ENCODE data around the gene SYNRG. TPM values are rescaled to one million over a fixed set of nuclear protein-coding genes. Genes with fewer than 3 reads are reported as not detected.

Gene SYNRG
- total and polyA plus RNA-seq, 2 of the 13 experiments (the other 11 are each of a cell fraction or from before 2014, with no cell fraction given) = 7.3 to 8.7 TPM

GRCh38 chr17:37488009-37488604, 121.1 kb downstream of the SYNRG start (continued):
- no peak for TF ChIP-seq ZNF512 (CRISPR knock-in tag; IDR thresholded peaks at IDR 0.05)
- no peak for TF ChIP-seq ZEB1 (IDR thresholded peaks at IDR 0.05; ENCODE audit: insufficient replicate concordance, low read depth)
- TF ChIP-seq PTBP1 (IDR thresholded peaks at IDR 0.05; ENCODE audit: low read depth, low read length, poor library complexity, severe bottlenecking) = no peak
- no peak for TF ChIP-seq HNRNPL (IDR thresholded peaks at IDR 0.05; ENCODE audit: low read depth, low read length)
- TF ChIP-seq ZNF577 (CRISPR knock-in tag; IDR thresholded peaks at IDR 0.05; ENCODE audit: borderline replicate concordance, low read depth) = no peak
- no peak for TF ChIP-seq KLF12 (CRISPR knock-in tag; IDR thresholded peaks at IDR 0.05; ENCODE audit: borderline replicate concordance)
- TF ChIP-seq ZKSCAN1 (IDR thresholded peaks at IDR 0.05; ENCODE audit: low read length) = no peak
- TF ChIP-seq THAP9 (CRISPR knock-in tag; IDR thresholded peaks at IDR 0.05; ENCODE audit: borderline replicate concordance) = no peak
- no peak for TF ChIP-seq ELF1 (CRISPR knock-in tag; IDR thresholded peaks at IDR 0.05)
- TF ChIP-seq RAD51 (IDR thresholded peaks at IDR 0.05; ENCODE audit: borderline replicate concordance) = no peak
- TF ChIP-seq ATM (IDR thresholded peaks at IDR 0.05; ENCODE audit: borderline replicate concordance) = no peak
- TF ChIP-seq REPIN1 (CRISPR knock-in tag; IDR thresholded peaks at IDR 0.05; ENCODE audit: borderline replicate concordance, low read depth) = no peak
- TF ChIP-seq ZNF20 (CRISPR knock-in tag; IDR thresholded peaks at IDR 0.05) = no peak
- no peak for TF ChIP-seq ZNF142 (CRISPR knock-in tag; IDR thresholded peaks at IDR 0.05)
- no peak for TF ChIP-seq CC2D1A (CRISPR knock-in tag; IDR thresholded peaks at IDR 0.05)
- 0 out of 2 replicates have a peak, but pooled peaks have one; percentile 7 for TF ChIP-seq TCF7 (IDR thresholded peaks at IDR 0.05; ENCODE audit: low read depth)
- TF ChIP-seq GZF1 (CRISPR knock-in tag; IDR thresholded peaks at IDR 0.05) = no peak
- TF ChIP-seq SMARCC2 (IDR thresholded peaks at IDR 0.05) = no peak; the same call in 1 of the 2 replicates
- TF ChIP-seq ZNF138 (CRISPR knock-in tag; IDR thresholded peaks at IDR 0.05; ENCODE audit: low read depth) = no peak

Data from HepG2 (cell line).